Measurements from ENCODE around the gene MAFG.
"Not testable (repeated sequence)": the region's sequence is repeated elsewhere in the genome, so short reads cannot be mapped to it uniquely, and the experiment has no call there.

The MAFG gene

GRCh38 chr17:81958633-81959342 lies 31.3 kb upstream of the MAFG start:
- no peak for DNase-seq

GRCh38 chr17:81957691-81958432 lies 30.3 kb upstream of the MAFG start:
- no peak for DNase-seq

GRCh38 chr17:81956607-81957589 lies 29.4 kb upstream of the MAFG start:
- no peak for DNase-seq

DNA sequence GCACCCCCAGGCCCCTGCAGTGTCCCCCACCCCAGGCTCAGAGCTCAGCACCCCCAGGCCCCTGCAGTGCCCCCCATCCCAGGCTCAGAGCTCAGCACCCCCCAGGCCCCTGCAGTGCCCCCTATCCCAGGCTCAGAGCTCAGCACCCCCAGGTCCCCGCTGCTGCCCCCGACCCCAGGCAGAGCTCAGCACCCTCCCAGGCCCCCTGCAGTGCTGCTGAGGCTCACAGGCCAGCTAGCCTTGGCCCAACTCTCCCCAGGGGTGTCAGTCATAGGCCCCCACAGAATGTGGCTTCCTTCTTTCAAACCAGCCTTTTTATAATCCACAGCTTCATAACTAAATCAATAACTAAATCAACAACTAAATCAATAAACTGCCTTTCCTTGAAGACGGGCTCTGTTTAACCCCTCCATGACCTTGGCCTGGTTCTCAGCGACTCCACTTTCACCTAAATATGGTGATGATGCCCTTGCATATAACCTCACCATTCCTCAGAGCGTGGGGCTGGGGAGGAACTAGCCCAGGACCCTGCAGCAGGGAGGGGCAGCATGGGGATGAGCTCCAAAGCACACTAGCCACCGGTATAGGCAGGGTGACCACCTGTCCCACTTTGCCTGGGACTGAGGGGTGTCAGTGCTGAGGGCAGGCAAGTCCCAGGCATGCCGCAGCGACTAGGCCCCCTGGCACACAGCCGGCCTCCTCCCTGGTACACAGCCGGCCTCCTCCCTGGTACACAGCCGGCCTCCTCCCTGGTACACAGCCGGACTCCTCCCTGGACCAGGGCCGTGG lies 28.4 kb upstream of the MAFG start:
- no peak for DNase-seq

- no peak for DNase-seq
Measured at GRCh38 chr17:81955058-81955681, 27.6 kb upstream of the MAFG start.

- DNase-seq = no peak
Measured at GRCh38 chr17:81954131-81955057, 26.9 kb upstream of the MAFG start.

- not testable (repeated sequence) for DNase-seq
Measured at GRCh38 chr17:81953443-81953842, 25.9 kb upstream of the MAFG start.

DNA sequence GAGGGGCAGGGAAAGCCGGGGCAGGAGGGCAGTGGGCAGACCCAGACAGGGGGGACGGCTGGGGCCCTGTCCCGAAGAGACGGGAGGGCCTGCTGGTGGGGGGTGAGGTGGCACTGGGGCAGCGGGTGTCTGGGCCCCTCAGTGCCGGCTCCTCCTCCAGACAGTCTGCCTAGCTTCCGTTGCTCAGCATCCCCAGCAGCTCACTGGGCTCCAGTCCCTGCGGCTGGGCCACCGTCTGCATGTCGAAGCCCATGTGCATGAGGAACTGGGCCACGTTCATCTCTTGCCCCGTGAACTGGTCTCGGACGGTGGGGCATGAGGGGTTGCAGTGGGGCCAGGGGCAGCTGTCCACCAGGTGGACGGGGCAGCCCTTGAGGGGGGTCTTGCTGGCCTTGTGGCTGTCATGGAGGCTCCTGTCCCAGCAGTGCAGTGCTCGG lies 25.3 kb upstream of the MAFG start:
- DNase-seq = no peak

GRCh38 chr17:81951785-81952684 lies 24.5 kb upstream of the MAFG start:
- no peak for DNase-seq

DNA sequence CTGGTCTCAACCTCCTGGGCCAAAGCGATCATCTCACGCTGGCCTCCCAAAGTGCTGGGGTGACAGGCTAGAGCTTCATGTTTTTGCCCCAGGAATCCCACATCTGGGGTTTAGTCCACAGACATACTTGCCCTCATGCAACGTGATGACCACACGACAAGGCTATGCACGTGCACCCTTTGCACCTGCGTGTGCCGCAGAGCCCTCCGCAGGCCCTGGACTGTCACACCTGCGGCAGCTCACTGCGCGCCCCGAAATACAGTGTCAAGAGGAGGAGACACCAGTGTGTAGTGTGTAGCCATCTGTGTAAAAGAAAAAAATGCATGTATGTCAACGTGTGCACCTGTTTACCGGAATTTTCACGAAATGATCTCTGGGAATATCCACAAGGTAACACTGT lies 23.0 kb upstream of the MAFG start:
- DNase-seq = no peak

GRCh38 chr17:81948635-81949378 lies 21.3 kb upstream of the MAFG start:
- no peak for DNase-seq

GRCh38 chr17:81947189-81947588 lies 19.7 kb upstream of the MAFG start, which contains the start of gene MYADML2:
Gene MYADML2 (minus strand): TSS chr17:81947233. CDS start chr17:81941741, 5,492 bp downstream.
- DNase-seq = no peak

DNA sequence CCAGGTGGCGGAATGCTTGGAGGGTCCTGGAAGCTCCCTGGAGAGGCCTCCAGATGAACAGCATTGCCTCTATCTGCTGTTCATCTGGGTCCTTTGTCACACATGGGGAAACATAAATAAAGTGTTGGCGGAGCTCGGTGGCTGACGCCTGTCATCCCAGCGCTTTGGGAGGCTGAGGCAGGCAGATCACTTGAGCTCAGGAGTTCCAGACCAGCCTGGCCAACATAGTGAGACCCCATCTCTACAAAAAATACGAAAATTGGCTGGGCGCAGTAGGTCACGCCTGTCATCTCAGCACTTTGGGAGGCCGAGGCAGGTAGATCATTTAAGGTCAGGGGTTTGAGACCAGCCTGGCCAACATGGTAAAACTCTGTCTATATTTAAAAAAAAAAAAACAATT lies 17.3 kb upstream of the MAFG start:
- no peak for DNase-seq

GRCh38 chr17:81942167-81942553 lies 14.6 kb upstream of the MAFG start:
- DNase-seq = no peak

GRCh38 chr17:81941484-81942166 lies 14.1 kb upstream of the MAFG start:
- peak in 7 of 56 donors; percentile 9 to 54 (median 28) for DNase-seq
